HepG2 (cell line): ENCODE results near the gene GLI3. TPM values are rescaled to one million over a fixed set of nuclear protein-coding genes. Genes with fewer than 3 reads are reported as not detected.

Experiments
- ARID5B ChIP-seq: IDR thresholded peaks from 2 replicates; pipeline ENCODE4 v1.4.0; 2020; ENCODE audit warnings: mild to moderate bottlenecking, missing genetic modification reagents
- ETV5 ChIP-seq: IDR thresholded peaks from 2 replicates; pipeline ENCODE4 v1.6.1; 2018; ENCODE audit warnings: missing biosample characterization, missing genetic modification reagents, inconsistent platforms, borderline replicate concordance
- EZH2 ChIP-seq: conservative IDR thresholded peaks from 2 replicates; pipeline ENCODE4 v1.6.1; 2012; ENCODE audit warnings: mild to moderate bottlenecking, low read depth, low read length, moderate library complexity
- FOXA1 ChIP-seq, 2 experiments: fragments of 450-650 bp in 1 of 2; sonication (generic) in 1 of 2; formaldehyde crosslinking in 1 of 2; IDR thresholded peaks; 2 replicates each; pipeline versions ENCODE4 v1.4.0 to v1.6.1; 2016 to 2020; ENCODE audit warnings: missing genetic modification reagents in 1 of 2
- FOXJ3 ChIP-seq: sonication (generic); formaldehyde crosslinking; IDR thresholded peaks from 2 replicates; pipeline ENCODE4 v1.4.0; 2020; ENCODE audit warnings: missing genetic modification reagents, mild to moderate bottlenecking, borderline replicate concordance
- GATAD2A ChIP-seq: IDR thresholded peaks from 2 replicates; pipeline ENCODE4 v1.6.1; 2016
- IRX3 ChIP-seq: sonication (generic); formaldehyde crosslinking; IDR thresholded peaks from 2 replicates; pipeline ENCODE4 v1.8.1; 2023; ENCODE audit warnings: mild to moderate bottlenecking, low read depth, missing genetic modification reagents, borderline replicate concordance
- NCOA2 ChIP-seq: sonication (generic); formaldehyde crosslinking; IDR thresholded peaks from 2 replicates; pipeline ENCODE4 v1.8.0; 2022; ENCODE audit warnings: inconsistent platforms
- PAXIP1 ChIP-seq: sonication (generic); formaldehyde crosslinking; conservative IDR thresholded peaks from 2 replicates; pipeline ENCODE4 v1.4.0; 2020; ENCODE audit warnings: mild to moderate bottlenecking, missing genetic modification reagents, moderate library complexity
- TBL1XR1 ChIP-seq: fragments of 150-350 bp; IDR thresholded peaks from 2 replicates; pipeline ENCODE4 v1.6.1; 2014; ENCODE audit warnings: borderline replicate concordance, low read length; ENCODE audit not compliant: partially characterized antibody
- TCF7 ChIP-seq: sonication (generic); IDR thresholded peaks from 2 replicates; pipeline ENCODE4 v1.6.1; 2016; ENCODE audit warnings: antibody characterized with exemption, low read depth
- ZGPAT ChIP-seq: IDR thresholded peaks from 2 replicates; pipeline ENCODE4 v1.6.1; 2016; ENCODE audit warnings: mild to moderate bottlenecking
- ZKSCAN5 ChIP-seq: sonication (generic); formaldehyde crosslinking; IDR thresholded peaks from 2 replicates; pipeline ENCODE4 v1.5.1; 2020; ENCODE audit warnings: mild to moderate bottlenecking, missing genetic modification reagents
- ZNF224 ChIP-seq: sonication (generic); formaldehyde crosslinking; IDR thresholded peaks from 2 replicates; pipeline ENCODE4 v1.5.0; 2020; ENCODE audit warnings: mild to moderate bottlenecking, missing genetic modification reagents
- ZNF503 ChIP-seq: sonication (generic); formaldehyde crosslinking; IDR thresholded peaks from 2 replicates; pipeline ENCODE4 v1.4.0; 2020; ENCODE audit warnings: missing genetic modification reagents
- ZNF746 ChIP-seq: sonication (generic); formaldehyde crosslinking; IDR thresholded peaks from 2 replicates; pipeline ENCODE4 v1.8.0; 2022; ENCODE audit warnings: mild to moderate bottlenecking, missing genetic modification reagents
- ZNF772 ChIP-seq: sonication (generic); formaldehyde crosslinking; IDR thresholded peaks from 2 replicates; pipeline ENCODE4 v1.5.0; 2020; ENCODE audit warnings: mild to moderate bottlenecking, missing genetic modification reagents
- polyA plus RNA-seq, 8 experiments: library from polyadenylated mRNA; depleted of rRNA in 3 of 8; stranded (reverse) in 7 of 8; unstranded in 1 of 8; fragments of >200 nt; fragmentation: Illumina TruSeq in 4 of 8; extraction: Trizol in 4 of 8; gene quantifications; 2 replicates each; pipeline versions ENCODE4 v1.2.1 to v1.2.3, GENCODE V29; 2011 to 2016; ENCODE audit warnings: low read depth in 4 of 8, missing spikeins in 1 of 8, mixed read lengths in 1 of 8; ENCODE audit not compliant: insufficient read depth in 1 of 8
- total RNA-seq, 5 experiments: library from RNA; depleted of rRNA; stranded (reverse); fragments of >200 nt; fragmentation: Illumina TruSeq; extraction: Trizol; gene quantifications; 2 replicates each; pipeline ENCODE4 v1.2.3, GENCODE V29; 2016; ENCODE audit warnings: low read depth in 1 of 5

The GLI3 gene
- total and polyA plus RNA-seq, 2 of the 13 experiments (the other 11 are each of a cell fraction or from before 2014, with no cell fraction given) = not detected

DNA sequence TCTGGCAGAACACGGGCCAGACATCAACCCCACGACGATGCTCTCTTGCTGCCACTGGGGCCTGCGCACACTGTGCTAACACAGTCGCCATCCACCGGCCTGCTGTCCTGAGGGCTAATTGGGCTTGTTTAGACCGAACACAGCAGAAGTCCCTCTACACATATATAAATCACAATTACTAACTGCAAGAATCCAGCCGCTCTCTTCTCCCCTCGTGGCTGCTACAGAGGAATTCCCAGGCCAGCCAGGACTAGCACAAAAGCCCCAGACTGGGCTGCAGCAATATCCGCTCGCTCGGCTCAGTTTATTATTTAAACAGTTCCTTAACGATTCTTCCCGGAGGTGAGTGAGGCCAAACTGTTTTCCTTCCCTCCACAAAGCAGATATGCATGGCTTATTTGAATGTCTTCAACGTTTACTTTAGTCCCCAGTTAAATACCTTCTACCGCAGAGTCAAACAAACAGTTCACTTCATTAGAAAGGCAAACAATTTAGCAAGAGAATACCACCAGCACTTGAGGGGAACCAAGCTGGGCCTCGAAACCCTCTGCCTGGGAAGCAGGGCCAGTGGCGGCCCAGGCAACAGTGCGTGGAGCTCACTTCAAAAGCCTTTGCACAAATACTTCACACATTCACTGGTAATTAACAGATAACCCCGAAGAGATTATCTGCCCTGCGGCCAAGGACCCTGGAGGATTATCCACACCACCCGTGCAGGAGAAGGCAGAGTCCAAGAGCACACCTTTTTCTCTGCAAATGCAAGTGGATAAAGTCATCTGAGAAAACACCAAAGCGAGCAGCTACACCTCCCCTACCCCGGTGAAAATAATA is 145.3 kb downstream of the GLI3 start (continued):
- TF ChIP-seq ARID5B (peak; percentile 58), PAXIP1 (CRISPR knock-in tag) (0 out of 2 replicates have a peak, but pooled peaks have one; percentile 25), ZNF746 (CRISPR knock-in tag) (peak; percentile 40; the same call in 1 of the 2 replicates), ZNF772 (CRISPR knock-in tag) (no peak), NCOA2 (CRISPR knock-in tag) (0 out of 2 replicates have a peak, but pooled peaks have one; percentile 19), FOXA1 (IDR thresholded peaks at IDR 0.05) (no peak), FOXA1 (CRISPR knock-in tag; IDR thresholded peaks at IDR 0.05) (peak; percentile 68), ZKSCAN5 (CRISPR knock-in tag) (peak; percentile 77; the same call in 1 of the 2 replicates), TBL1XR1 (no peak), IRX3 (no peak), ZNF503 (CRISPR knock-in tag) (peak; percentile 54), TCF7 (peak; percentile 55; the same call in 1 of the 2 replicates), ZNF224 (no peak), FOXJ3 (CRISPR knock-in tag) (peak; percentile 42; the same call in 1 of the 2 replicates), ZGPAT (peak; percentile 47; the same call in 1 of the 2 replicates), EZH2 (no peak), ETV5 (CRISPR knock-in tag) (peak; percentile 36; the same call in 1 of the 2 replicates), GATAD2A (CRISPR knock-in tag) (0 out of 2 replicates have a peak, but pooled peaks have one; percentile 22)
